MCF 10A (cell line): ENCODE data around the gene UNC13B. TPM values are rescaled to one million over a fixed set of nuclear protein-coding genes. Genes with fewer than 3 reads are reported as not detected.
"Not testable (repeated sequence)": the region's sequence is repeated elsewhere in the genome, so short reads cannot be mapped to it uniquely, and the experiment has no call there.

Experiments used
- BruUV-seq: library from RNA; stranded (reverse); fragments of 400-500 nt; replicated peaks from 2 replicates; lab custom pipeline; 2021; lab: Mats Ljungman, UMichigan
- CTCF ChIA-PET: fragments of 300-600 bp; sonication (Branson Sonifier 250); formaldehyde crosslinking; extraction: SDS; loops from one replicate; lab custom pipeline; 2021; ENCODE audit warnings: antibody characterized with exemption, inconsistent platforms; lab: Yijun Ruan, JAX
- POLR2A ChIA-PET: fragments of 300-600, 350-650 bp; sonication (Branson Sonifier 250); formaldehyde crosslinking; extraction: SDS; loops from one replicate; lab custom pipeline; 2020; ENCODE audit warnings: antibody characterized with exemption, inconsistent platforms; lab: Yijun Ruan, JAX
- DNase-seq: peaks from one replicate; pipeline ENCODE4 v3.0.0-alpha.2; 2018; ENCODE audit not compliant: unreplicated experiment
- H3K27ac Mint-ChIP-seq: one replicate; pipeline ENCODE4 v1.8.0; 2022; ENCODE audit warnings: mild to moderate bottlenecking, low read depth, mixed read lengths; ENCODE audit not compliant: unreplicated experiment
- H3K27me3 Mint-ChIP-seq: one replicate; pipeline ENCODE4 v1.8.0; 2022; ENCODE audit warnings: mixed read lengths; ENCODE audit not compliant: insufficient read depth, unreplicated experiment
- H3K36me3 Mint-ChIP-seq: one replicate; pipeline ENCODE4 v1.8.0; 2022; ENCODE audit warnings: mild to moderate bottlenecking, moderate library complexity, mixed read lengths; ENCODE audit not compliant: insufficient read depth, unreplicated experiment
- H3K4me1 Mint-ChIP-seq: one replicate; pipeline ENCODE4 v1.8.0; 2022; ENCODE audit warnings: mixed read lengths; ENCODE audit not compliant: insufficient read depth, unreplicated experiment
- H3K4me3 Mint-ChIP-seq: one replicate; pipeline ENCODE4 v1.8.0; 2022; ENCODE audit warnings: mild to moderate bottlenecking, moderate library complexity, mixed read lengths; ENCODE audit not compliant: unreplicated experiment
- H3K9me3 Mint-ChIP-seq: one replicate; pipeline ENCODE4 v1.8.0; 2022; ENCODE audit warnings: mixed read lengths; ENCODE audit not compliant: unreplicated experiment
- CTCF ChIP-seq: fragments of 200-600 bp; IDR thresholded peaks from one replicate; pipeline ENCODE4 v1.8.0; 2022; ENCODE audit warnings: antibody characterized with exemption, mild to moderate bottlenecking; ENCODE audit not compliant: unreplicated experiment
- intact Hi-C: fragments of 100-400 bp; cut with micrococcal nuclease; formaldehyde crosslinking; loops from 2 replicates; pipeline ENCODE4 v1.14.1; 2022
- total RNA-seq: library from RNA; stranded (reverse); gene quantifications from 2 replicates; pipeline ENCODE4 v1.2.3, GENCODE V29; 2022

Gene UNC13B
- total RNA-seq, 1 experiment from 2014 or later, result 22.9 TPM

- ChIA-PET POLR2A (interaction anchor here (1.0 to 1.2 kb wide), 2 partner anchors 10 to 11 kb away, joined by 3 to 6 read pairs; partner anchors contain the start of gene UNC13B), CTCF (no interaction called here)
- H3K27ac Mint-ChIP-seq, result no peak overlapping the region
- H3K36me3 Mint-ChIP-seq, result no peaks in the 10 kb centered on the region
- no peak overlapping the region for H3K4me3 Mint-ChIP-seq
- no peak for DNase-seq
- H3K4me1 Mint-ChIP-seq, result peaks cover 8% of the 10 kb centered on the region
- no peak for TF ChIP-seq CTCF
- intact Hi-C loops, result no loop called here
- BruUV-seq, result no TSS peak
- H3K27me3 Mint-ChIP-seq, result no peaks in the 10 kb centered on the region
- H3K9me3 Mint-ChIP-seq, result no peaks in the 10 kb centered on the region
These were observed 11.1 kb downstream of the UNC13B start for GRCh38 chr9:35172878-35173277.

GRCh38 chr9:35177520-35177919 lies 15.7 kb downstream of the UNC13B start:
- TF ChIP-seq CTCF, result no peak
- ChIA-PET CTCF (no interaction called here), POLR2A (no interaction called here)
- Mint-ChIP-seq H3K27me3 (no peaks in the 10 kb centered on the region), H3K4me3 (no peak overlapping the region), H3K4me1 (peaks cover 3% of the 10 kb centered on the region), H3K9me3 (no peaks in the 10 kb centered on the region), H3K36me3 (no peaks in the 10 kb centered on the region), H3K27ac (no peak overlapping the region)
- no peak for DNase-seq
- intact Hi-C loops, result no loop called here
- BruUV-seq, result no TSS peak

- H3K9me3 Mint-ChIP-seq, result no peaks in the 10 kb centered on the region
- no peaks in the 10 kb centered on the region for H3K4me1 Mint-ChIP-seq
- no peaks in the 10 kb centered on the region for H3K36me3 Mint-ChIP-seq
- no peaks in the 10 kb centered on the region for H3K27me3 Mint-ChIP-seq
- TF ChIP-seq CTCF, result no peak
- H3K4me3 Mint-ChIP-seq, result no peak overlapping the region
- BruUV-seq, result no TSS peak
- peak; percentile 7 for DNase-seq
- ChIA-PET CTCF (no interaction called here), POLR2A (interaction anchor here (1.2 kb wide), 3 partner anchors 13 to 79 kb away, joined by 3 read pairs; partner anchors contain the start of gene UNC13B)
- intact Hi-C loops, result no loop called here
- H3K27ac Mint-ChIP-seq, result no peak overlapping the region
These were observed 17.8 kb downstream of the UNC13B start for GRCh38 chr9:35179347-35180280.

GRCh38 chr9:35180801-35181200 lies 19.0 kb downstream of the UNC13B start:
- intact Hi-C loops, result no loop called here
- no peak for DNase-seq
- H3K27me3 Mint-ChIP-seq, result no peaks in the 10 kb centered on the region
- ChIA-PET CTCF (no interaction called here), POLR2A (interaction anchor here (0.7 kb wide), 1 partner anchor 24 kb away, joined by 5 read pairs; no protein-coding TSS in a partner anchor)
- no TSS peak for BruUV-seq
- no peaks in the 10 kb centered on the region for H3K9me3 Mint-ChIP-seq
- H3K4me1 Mint-ChIP-seq, result no peaks in the 10 kb centered on the region
- H3K4me3 Mint-ChIP-seq, result no peak overlapping the region
- no peak overlapping the region for H3K27ac Mint-ChIP-seq
- TF ChIP-seq CTCF, result no peak
- H3K36me3 Mint-ChIP-seq, result no peaks in the 10 kb centered on the region

GRCh38 chr9:35182401-35182800 lies 20.6 kb downstream of the UNC13B start:
- H3K4me3 Mint-ChIP-seq, POLR2A ChIA-PET, H3K36me3 Mint-ChIP-seq, H3K9me3 Mint-ChIP-seq, BruUV-seq, H3K27ac Mint-ChIP-seq, intact Hi-C loops, H3K4me1 Mint-ChIP-seq, H3K27me3 Mint-ChIP-seq, DNase-seq: not testable (repeated sequence)
- CTCF ChIA-PET, result interaction anchor here (0.8 kb wide), 1 partner anchor 12 kb away, joined by 3 read pairs; no protein-coding TSS in a partner anchor
